HUES64 (cell line): ENCODE data around the gene CRAMP1. TPM values are rescaled to one million over a fixed set of nuclear protein-coding genes. Genes with fewer than 3 reads are reported as not detected.
A peak's percentile ranks its signal among the peaks of the same experiment; 100 is the strongest.

Experiments used
- H3K27ac ChIP-seq: 2 replicates; pipeline ENCODE4 v1.7.0; 2013; ENCODE audit warnings: low read depth, low read length, inconsistent platforms
- H3K27me3 ChIP-seq: 2 replicates; pipeline ENCODE4 v1.6.1; 2013; ENCODE audit warnings: mild to moderate bottlenecking, low read length; ENCODE audit not compliant: insufficient read depth
- H3K36me3 ChIP-seq: 2 replicates; pipeline ENCODE4 v1.6.1; 2013; ENCODE audit warnings: mild to moderate bottlenecking, low read length; ENCODE audit not compliant: insufficient read depth
- H3K4me1 ChIP-seq: 2 replicates; pipeline ENCODE4 v1.6.1; 2013; ENCODE audit warnings: mild to moderate bottlenecking, low read length, moderate library complexity; ENCODE audit not compliant: insufficient read depth
- H3K4me3 ChIP-seq: 2 replicates; pipeline ENCODE4 v1.5.1; 2013; ENCODE audit warnings: mild to moderate bottlenecking, low read length, moderate library complexity
- H3K9ac ChIP-seq: 2 replicates; pipeline ENCODE4 v1.6.1; 2013; ENCODE audit warnings: mild to moderate bottlenecking, low read depth, low read length
- H3K9me3 ChIP-seq: 2 replicates; pipeline ENCODE4 v1.6.1; 2013; ENCODE audit warnings: low read depth, low read length; ENCODE audit not compliant: insufficient read depth
- WGBS: fragments of 150-250, 120-280 bp; methylation state at CpG from one replicate; pipeline ENCODE4 v1.1.7; 2013; ENCODE audit warnings: missing lambda C conversion rate; 5-methylcytosine and 5-hydroxymethylcytosine counted together
- polyA plus RNA-seq, 2 experiments: library from polyadenylated mRNA; stranded (reverse); fragments of 50-300 nt; gene quantifications; one replicate each; pipeline ENCODE4 v1.2.3, GENCODE V29; 2013

CRAMP1 gene
- polyA plus RNA-seq (2013, experiment 1 of 2), result 13.5 TPM
- 14.5 TPM for polyA plus RNA-seq (2013, experiment 2 of 2)

DNA sequence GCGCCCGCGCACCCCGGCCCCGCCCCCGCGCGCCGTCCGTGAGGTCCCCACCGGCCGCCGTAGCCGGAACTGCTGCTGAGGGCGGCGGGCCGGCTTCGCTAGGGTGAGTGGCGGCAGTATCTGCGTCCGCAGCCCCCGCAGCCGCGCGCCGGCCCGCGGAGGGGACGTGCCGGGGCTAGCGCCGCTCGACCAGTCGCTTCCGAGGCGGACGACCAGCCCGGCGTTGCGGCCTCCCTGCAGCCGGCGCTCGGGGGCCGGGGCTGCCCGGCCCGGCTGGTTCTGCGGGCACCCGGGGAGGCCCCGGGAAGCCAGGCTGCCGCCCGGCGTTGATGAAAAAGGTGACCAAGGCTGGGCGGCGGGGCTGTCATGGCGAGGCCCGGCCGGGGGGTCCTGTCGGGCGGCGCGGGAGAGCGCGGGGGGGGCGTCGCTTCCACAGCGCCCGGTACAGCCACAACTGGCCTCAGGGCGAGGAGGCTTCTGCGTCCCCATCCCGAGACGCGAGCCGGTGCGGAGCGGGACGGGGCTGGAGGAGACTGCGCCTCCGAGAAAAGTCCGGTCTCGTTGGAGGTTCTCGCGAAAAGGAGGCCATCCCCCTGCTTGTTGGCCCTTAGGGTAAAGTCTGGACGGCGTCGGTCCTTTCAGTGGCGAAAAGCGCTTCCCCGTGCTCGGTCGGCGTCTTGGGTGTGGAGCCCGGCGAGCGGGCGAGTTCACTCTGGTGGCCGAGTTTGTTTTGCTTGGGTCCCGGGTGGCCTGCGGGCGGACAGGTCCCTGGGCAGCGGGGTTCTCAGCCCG lies at the start of gene CRAMP1:
Gene CRAMP1 (plus strand): TSS at position 41 of the 792 bp plus-strand sequence. CDS start 2,280 bp downstream, outside the sequence.
- no peaks in the 10 kb centered on the region for H3K9me3 ChIP-seq
- H3K27ac ChIP-seq, result peak within 1 kb of the TSS; percentile 61; the same call in 1 of the 2 replicates
- WGBS, result under 1% methylated on average over 101 of the region's 101 CpGs
- H3K36me3 ChIP-seq, result peaks cover 14% of the 10 kb centered on the region
- peaks cover 21% of the 10 kb centered on the region for H3K27me3 ChIP-seq
- peak within 1 kb of the TSS; percentile 85 for H3K9ac ChIP-seq
- peaks cover 21% of the 10 kb centered on the region for H3K4me1 ChIP-seq
- H3K4me3 ChIP-seq, result peak within 1 kb of the TSS; percentile 72

DNA sequence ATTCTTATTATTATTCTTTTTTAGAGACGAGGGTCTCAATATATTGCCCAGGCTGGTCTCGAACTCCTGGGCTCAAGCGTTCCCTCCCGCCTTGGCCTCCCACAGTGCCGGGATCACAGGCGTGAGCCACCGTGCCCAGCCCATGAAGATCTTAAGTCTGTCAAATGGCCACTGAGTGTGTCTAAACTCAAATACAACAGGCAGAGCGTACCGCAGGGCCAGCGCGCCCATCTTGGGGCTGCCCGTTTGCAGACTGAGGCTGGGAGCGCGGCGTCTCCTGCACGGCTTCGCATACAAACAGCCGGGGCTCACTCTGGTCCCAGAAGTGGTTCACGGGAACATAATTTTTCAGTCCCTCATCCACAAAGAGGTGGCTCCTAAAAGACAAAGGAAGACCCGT lies 48.4 kb upstream of the CRAMP1 start:
- 96% methylated on average over 20 of the region's 20 CpGs for WGBS
- Histone ChIP-seq H3K27me3 (no peaks in the 10 kb centered on the region), H3K27ac (no peak overlapping the region), H3K9ac (no peak overlapping the region), H3K4me3 (no peak overlapping the region), H3K36me3 (peaks cover 40% of the 10 kb centered on the region), H3K4me1 (no peaks in the 10 kb centered on the region), H3K9me3 (no peaks in the 10 kb centered on the region)

DNA sequence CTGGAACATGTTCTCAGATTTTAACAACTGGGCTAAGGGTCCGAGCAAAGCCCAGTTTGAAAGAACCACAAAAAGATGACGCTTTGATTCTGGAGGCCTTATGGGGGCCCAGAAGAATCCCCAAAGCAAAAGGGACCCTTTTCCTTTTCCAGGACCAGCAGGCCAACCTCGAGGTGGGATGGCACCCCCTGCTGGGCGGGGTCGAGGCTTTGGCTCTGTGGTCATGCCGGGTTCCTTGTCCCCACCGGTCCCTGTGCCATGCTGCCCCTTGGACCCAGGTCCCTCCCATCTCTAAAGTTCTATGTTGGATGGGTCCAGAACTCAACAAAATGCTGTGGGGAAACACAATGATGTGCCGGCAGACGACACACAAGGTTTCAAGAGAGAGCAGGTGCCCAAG lies 47.8 kb upstream of the CRAMP1 start:
- no peaks in the 10 kb centered on the region for H3K9me3 ChIP-seq
- H3K27me3 ChIP-seq, result no peaks in the 10 kb centered on the region
- no peak overlapping the region for H3K27ac ChIP-seq
- 93% methylated on average over 9 of the region's 9 CpGs for WGBS
- no peak overlapping the region for H3K4me3 ChIP-seq
- H3K4me1 ChIP-seq, result no peaks in the 10 kb centered on the region
- H3K36me3 ChIP-seq, result peaks cover 35% of the 10 kb centered on the region
- no peak overlapping the region for H3K9ac ChIP-seq

GRCh38 chr16:1565083-1565805 lies 46.9 kb upstream of the CRAMP1 start:
- Histone ChIP-seq H3K36me3 (peaks cover 28% of the 10 kb centered on the region), H3K9ac (no peak overlapping the region; the same call in 1 of the 2 replicates), H3K9me3 (no peaks in the 10 kb centered on the region), H3K27ac (no peak overlapping the region), H3K27me3 (no peaks in the 10 kb centered on the region), H3K4me1 (no peaks in the 10 kb centered on the region), H3K4me3 (no peak overlapping the region)
- 86% methylated on average over 16 of the region's 16 CpGs for WGBS

DNA sequence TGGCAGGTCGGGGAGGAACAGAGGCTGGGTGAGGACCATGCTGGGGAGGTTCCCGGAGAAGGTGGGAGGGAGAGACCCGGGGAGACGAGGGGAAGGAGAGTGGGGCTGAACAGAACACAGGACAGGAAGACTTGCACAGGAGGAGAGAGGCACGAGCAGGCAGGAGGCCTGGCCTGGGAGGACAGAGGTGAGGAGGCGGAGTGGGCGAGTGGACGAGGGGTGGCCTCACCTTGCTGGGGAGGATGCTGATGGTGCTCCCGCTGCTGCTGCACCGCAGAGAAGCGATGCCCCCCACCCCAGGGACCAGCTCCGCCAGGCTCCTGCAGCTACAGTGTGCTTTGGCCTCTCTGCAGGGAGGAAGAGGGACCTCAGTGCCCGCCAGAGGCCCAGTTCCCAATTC lies 44.2 kb upstream of the CRAMP1 start:
- Histone ChIP-seq H3K4me1 (no peaks in the 10 kb centered on the region), H3K36me3 (peaks cover 12% of the 10 kb centered on the region), H3K27me3 (no peaks in the 10 kb centered on the region), H3K4me3 (no peak overlapping the region), H3K27ac (no peak overlapping the region), H3K9ac (no peak overlapping the region), H3K9me3 (no peaks in the 10 kb centered on the region)
- WGBS, result 91% methylated on average over 13 of the region's 13 CpGs

DNA sequence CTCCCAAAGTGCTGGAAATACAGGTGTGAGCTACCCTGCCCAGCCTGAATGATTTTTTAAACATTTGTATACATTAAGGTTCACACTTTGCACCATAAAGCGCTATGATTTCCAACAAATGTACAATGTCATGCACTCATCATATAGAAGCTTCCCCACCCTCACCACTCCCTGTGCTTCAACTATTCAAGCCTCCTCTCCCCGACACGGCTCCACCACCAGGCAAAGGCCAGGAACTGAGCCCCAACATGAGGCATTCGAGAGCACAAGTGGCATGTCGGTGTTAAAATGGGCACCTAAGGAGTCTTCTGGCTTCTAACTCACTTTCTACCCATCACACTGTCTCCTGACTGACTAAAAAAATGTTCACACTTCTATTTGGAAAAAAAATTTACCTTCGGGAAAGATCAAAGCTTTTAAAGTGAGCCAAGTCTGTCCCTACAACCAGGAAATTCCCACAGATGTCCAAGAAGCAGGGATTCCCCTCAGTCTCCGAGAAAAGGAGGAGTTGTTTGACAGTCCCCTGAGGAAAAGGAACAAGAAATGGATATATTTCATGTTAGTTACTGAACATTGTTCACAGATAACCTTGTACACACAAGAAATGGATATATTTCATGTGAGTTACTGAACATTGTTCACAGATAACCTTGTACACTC lies 41.0 kb upstream of the CRAMP1 start:
- no peak overlapping the region for H3K9ac ChIP-seq
- H3K27ac ChIP-seq, result no peak overlapping the region
- H3K4me3 ChIP-seq, result no peak overlapping the region
- H3K9me3 ChIP-seq, result no peaks in the 10 kb centered on the region
- no peaks in the 10 kb centered on the region for H3K4me1 ChIP-seq
- WGBS, result 90% methylated on average over 7 of the region's 7 CpGs
- no peaks in the 10 kb centered on the region for H3K27me3 ChIP-seq
- peaks cover 9% of the 10 kb centered on the region for H3K36me3 ChIP-seq

DNA sequence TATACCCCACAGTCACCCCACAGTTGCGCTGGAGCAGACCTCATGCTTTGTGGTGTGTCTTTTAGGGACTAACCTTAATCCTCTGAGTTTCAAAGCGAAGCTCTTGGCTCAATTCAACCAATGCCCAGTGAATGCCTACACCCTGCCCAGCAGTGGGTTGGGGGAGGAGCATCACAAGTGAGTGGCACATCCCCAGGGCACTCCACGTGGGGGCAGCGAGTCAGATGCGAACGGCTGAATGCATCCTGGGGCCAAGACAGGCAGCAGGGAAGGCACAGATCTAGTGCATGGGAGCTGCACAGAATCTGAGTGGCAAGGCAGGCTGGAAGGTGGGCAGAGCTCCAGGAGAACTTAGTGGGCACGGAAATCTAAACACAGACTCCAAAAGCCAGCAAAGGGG lies 39.5 kb upstream of the CRAMP1 start:
- no peaks in the 10 kb centered on the region for H3K9me3 ChIP-seq
- H3K4me1 ChIP-seq, result no peaks in the 10 kb centered on the region
- H3K4me3 ChIP-seq, result no peak overlapping the region
- WGBS, result 83% methylated on average over 7 of the region's 7 CpGs
- H3K27ac ChIP-seq, result no peak overlapping the region
- H3K27me3 ChIP-seq, result no peaks in the 10 kb centered on the region
- peaks cover 12% of the 10 kb centered on the region for H3K36me3 ChIP-seq
- H3K9ac ChIP-seq, result no peak overlapping the region

DNA sequence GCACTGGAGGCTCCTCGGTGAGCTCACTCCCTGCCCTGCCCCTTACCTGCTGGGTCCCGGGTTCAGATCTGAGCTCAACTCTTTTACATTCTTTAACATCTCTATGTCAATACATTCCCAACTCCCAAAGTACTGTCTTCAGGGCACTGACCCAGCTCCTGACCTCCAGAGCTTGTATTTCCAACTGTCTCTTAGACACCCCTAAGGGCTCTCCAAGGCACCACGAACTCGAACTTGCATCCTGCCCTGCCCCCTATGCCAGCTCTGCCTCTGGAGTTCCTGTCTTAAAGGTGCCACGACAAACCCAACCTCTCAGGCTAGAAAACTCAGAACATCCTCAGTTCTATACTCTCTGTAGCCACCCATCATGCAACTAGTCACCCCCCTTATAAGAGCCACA lies 38.9 kb upstream of the CRAMP1 start:
- peaks cover 14% of the 10 kb centered on the region for H3K36me3 ChIP-seq
- no peak overlapping the region for H3K9ac ChIP-seq
- H3K27me3 ChIP-seq, result no peaks in the 10 kb centered on the region
- H3K4me1 ChIP-seq, result no peaks in the 10 kb centered on the region
- H3K4me3 ChIP-seq, result no peak overlapping the region
- no peak overlapping the region for H3K27ac ChIP-seq
- H3K9me3 ChIP-seq, result no peaks in the 10 kb centered on the region
- 88% methylated on average over 5 of the region's 5 CpGs for WGBS

GRCh38 chr16:1575578-1575977 lies 36.6 kb upstream of the CRAMP1 start:
- H3K9ac ChIP-seq, result no peak overlapping the region
- no peaks in the 10 kb centered on the region for H3K4me1 ChIP-seq
- H3K27ac ChIP-seq, result no peak overlapping the region
- no peak overlapping the region for H3K4me3 ChIP-seq
- peaks cover 30% of the 10 kb centered on the region for H3K36me3 ChIP-seq
- no peaks in the 10 kb centered on the region for H3K9me3 ChIP-seq
- no peaks in the 10 kb centered on the region for H3K27me3 ChIP-seq

DNA sequence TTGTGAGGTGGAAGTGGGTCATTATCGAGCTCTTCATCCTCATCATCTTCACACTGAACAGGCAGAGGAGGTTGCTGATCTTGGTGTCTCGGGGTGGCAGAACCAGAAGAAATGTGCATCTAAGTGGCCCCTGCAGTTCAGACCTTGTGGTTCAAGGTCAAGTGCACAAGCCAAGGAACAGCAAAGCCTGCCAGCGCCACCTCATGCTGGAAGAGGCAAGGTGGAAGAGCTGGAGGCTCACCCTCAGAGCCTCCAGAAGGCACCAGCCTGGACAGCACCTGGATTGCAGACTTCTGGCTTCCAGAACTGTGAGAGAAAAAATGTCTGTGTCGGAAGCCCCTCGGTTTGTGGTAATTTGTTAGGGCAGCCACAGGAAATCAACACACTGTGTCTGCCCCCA lies 32.9 kb upstream of the CRAMP1 start:
- Histone ChIP-seq H3K27me3 (no peaks in the 10 kb centered on the region), H3K27ac (no peak overlapping the region), H3K4me3 (no peak overlapping the region), H3K36me3 (peaks cover 46% of the 10 kb centered on the region), H3K9ac (no peak overlapping the region), H3K4me1 (no peaks in the 10 kb centered on the region), H3K9me3 (no peaks in the 10 kb centered on the region)
- 93% methylated on average over 5 of the region's 5 CpGs for WGBS

DNA sequence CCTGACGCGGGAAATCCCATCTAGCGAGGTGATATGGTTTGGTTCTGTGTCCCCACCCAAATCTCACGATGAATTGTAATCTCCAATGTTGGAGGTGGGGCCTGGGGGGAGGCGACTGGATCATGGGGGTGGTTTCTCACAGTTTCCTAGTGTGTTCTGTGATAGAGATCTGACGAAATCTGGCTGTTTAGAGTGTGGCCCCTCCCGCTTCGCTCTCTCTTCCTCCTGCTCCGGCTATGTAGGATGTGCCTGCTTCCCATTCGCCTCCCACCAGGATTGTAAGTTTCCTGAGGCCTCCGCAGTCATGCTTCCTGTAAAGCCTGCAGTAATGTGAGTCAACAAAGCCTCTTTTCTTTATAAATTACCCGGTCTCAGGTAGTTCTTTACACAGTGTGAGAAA lies 31.9 kb upstream of the CRAMP1 start:
- no peaks in the 10 kb centered on the region for H3K4me1 ChIP-seq
- no peak overlapping the region for H3K4me3 ChIP-seq
- 93% methylated on average over 12 of the region's 12 CpGs for WGBS
- H3K9me3 ChIP-seq, result no peaks in the 10 kb centered on the region
- no peaks in the 10 kb centered on the region for H3K27me3 ChIP-seq
- no peak overlapping the region for H3K27ac ChIP-seq
- no peak overlapping the region for H3K9ac ChIP-seq
- H3K36me3 ChIP-seq, result peaks cover 57% of the 10 kb centered on the region
